Measurements from ENCODE around the gene HSD17B1. TPM values are rescaled to one million over a fixed set of nuclear protein-coding genes. Genes with fewer than 3 reads are reported as not detected.

The HSD17B1 gene
- total RNA-seq, 1 donor from 2014 or later = 0.79 TPM

Other genes starting within 250 kb of the HSD17B1 start
- gene STAT3, start 164.5 kb upstream of the HSD17B1 start, total RNA-seq = 99.0 and 132 TPM in 2 replicates
- 817 and 880 TPM in 2 replicates for gene CAVIN1, start 129.7 kb upstream of the HSD17B1 start, total RNA-seq
- 20.8 and 21.9 TPM in 2 replicates for gene ATP6V0A1, start 94.0 kb upstream of the HSD17B1 start, total RNA-seq
- 23.2 and 30.3 TPM in 2 replicates for gene NAGLU, start 16.7 kb upstream of the HSD17B1 start, total RNA-seq
- 13.8 and 14.5 TPM in 2 replicates for gene COASY, start 9.2 kb downstream of the HSD17B1 start, total RNA-seq
- gene MLX, start 14.2 kb downstream of the HSD17B1 start, total RNA-seq = 33.2 and 44.8 TPM in 2 replicates
- gene PSMC3IP, start 24.8 kb downstream of the HSD17B1 start, total RNA-seq = 7.6 and 9.2 TPM in 2 replicates
- gene RETREG3, start 56.5 kb downstream of the HSD17B1 start, total RNA-seq = 52.4 and 54.0 TPM in 2 replicates
- gene TUBG1, start 56.8 kb downstream of the HSD17B1 start, total RNA-seq = 24.3 and 42.7 TPM in 2 replicates
- 3.6 and 4.4 TPM in 2 replicates for gene TUBG2, start 106.4 kb downstream of the HSD17B1 start, total RNA-seq
- gene PLEKHH3, start 124.1 kb downstream of the HSD17B1 start, total RNA-seq = 6.3 and 8.5 TPM in 2 replicates
- 1.9 and 2.2 TPM in 2 replicates for gene CCR10, start 128.9 kb downstream of the HSD17B1 start, total RNA-seq
- 30.9 and 35.4 TPM in 2 replicates for gene CNTNAP1, start 129.6 kb downstream of the HSD17B1 start, total RNA-seq
- 7.5 and 13.4 TPM in 2 replicates for gene EZH1, start 192.1 kb downstream of the HSD17B1 start, total RNA-seq
- gene RAMP2, start 208.3 kb downstream of the HSD17B1 start, total RNA-seq = 2.1 and 5.4 TPM in 2 replicates
- gene VPS25, start 220.5 kb downstream of the HSD17B1 start, total RNA-seq = 39.0 and 55.6 TPM in 2 replicates
- 0.33 and 2.6 TPM in 2 replicates for gene WNK4, start 227.7 kb downstream of the HSD17B1 start, total RNA-seq
- gene COA3, start 245.8 kb downstream of the HSD17B1 start, total RNA-seq = 71.8 and 73.5 TPM in 2 replicates
- gene CNTD1, start 245.9 kb downstream of the HSD17B1 start, total RNA-seq = 0.04 TPM in 1 of 2 replicates, not detected in the other